ENCODE data around the gene KNL1. TPM values are rescaled to one million over a fixed set of nuclear protein-coding genes. Genes with fewer than 3 reads are reported as not detected.
A peak's percentile ranks its signal among the peaks of the same experiment; 100 is the strongest.

The KNL1 gene
- total and polyA plus RNA-seq, 4 donors: 1.5 to 38.5 (median 2.9) TPM

- H3K9ac ChIP-seq (ENCODE audit: low read depth in 1 of 2, low read length in 2 of 2): no peak overlapping the region
- H3K9me3 ChIP-seq (ENCODE audit: control insufficient read depth in 4 of 4, low read length in 3 of 4): no peaks in the 10 kb centered on the region
- no peak for TF ChIP-seq CTCF (IDR thresholded peaks at IDR 0.05; ENCODE audit: low read depth, low read length, missing input control)
- no peak for TF ChIP-seq HNF4G (IDR thresholded peaks at IDR 0.05)
- TF ChIP-seq EGR1 (IDR thresholded peaks at IDR 0.05; ENCODE audit: low read depth in 2 of 2): no peak
- no peak for TF ChIP-seq RXRA (IDR thresholded peaks at IDR 0.05)
- TF ChIP-seq SP1 (IDR thresholded peaks at IDR 0.05): no peak
- TF ChIP-seq YY1 (IDR thresholded peaks at IDR 0.05): no peak
- no peak for TF ChIP-seq MAX (IDR thresholded peaks at IDR 0.05)
- TF ChIP-seq ATF3 (IDR thresholded peaks at IDR 0.05): no peak
- no peak for TF ChIP-seq FOXA1 (IDR thresholded peaks at IDR 0.05)
- no peak for TF ChIP-seq NR2F2 (IDR thresholded peaks at IDR 0.05)
- no peak for TF ChIP-seq JUND (IDR thresholded peaks at IDR 0.05)
- no peak for TF ChIP-seq TAF1 (conservative IDR thresholded peaks at IDR 0.05)
- TF ChIP-seq GABPA (IDR thresholded peaks at IDR 0.05 in 1 of 2, conservative IDR thresholded peaks at IDR 0.05 in 1 of 2): no peak
- TF ChIP-seq HNF4A (conservative IDR thresholded peaks at IDR 0.05): no peak
- TF ChIP-seq, protein P1, sequence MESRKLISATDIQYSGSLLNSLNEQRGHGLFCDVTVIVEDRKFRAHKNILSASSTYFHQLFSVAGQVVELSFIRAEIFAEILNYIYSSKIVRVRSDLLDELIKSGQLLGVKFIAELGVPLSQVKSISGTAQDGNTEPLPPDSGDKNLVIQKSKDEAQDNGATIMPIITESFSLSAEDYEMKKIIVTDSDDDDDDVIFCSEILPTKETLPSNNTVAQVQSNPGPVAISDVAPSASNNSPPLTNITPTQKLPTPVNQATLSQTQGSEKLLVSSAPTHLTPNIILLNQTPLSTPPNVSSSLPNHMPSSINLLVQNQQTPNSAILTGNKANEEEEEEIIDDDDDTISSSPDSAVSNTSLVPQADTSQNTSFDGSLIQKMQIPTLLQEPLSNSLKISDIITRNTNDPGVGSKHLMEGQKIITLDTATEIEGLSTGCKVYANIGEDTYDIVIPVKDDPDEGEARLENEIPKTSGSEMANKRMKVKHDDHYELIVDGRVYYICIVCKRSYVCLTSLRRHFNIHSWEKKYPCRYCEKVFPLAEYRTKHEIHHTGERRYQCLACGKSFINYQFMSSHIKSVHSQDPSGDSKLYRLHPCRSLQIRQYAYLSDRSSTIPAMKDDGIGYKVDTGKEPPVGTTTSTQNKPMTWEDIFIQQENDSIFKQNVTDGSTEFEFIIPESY (IDR thresholded peaks at IDR 0.05): no peak
- TF ChIP-seq, protein P2, sequence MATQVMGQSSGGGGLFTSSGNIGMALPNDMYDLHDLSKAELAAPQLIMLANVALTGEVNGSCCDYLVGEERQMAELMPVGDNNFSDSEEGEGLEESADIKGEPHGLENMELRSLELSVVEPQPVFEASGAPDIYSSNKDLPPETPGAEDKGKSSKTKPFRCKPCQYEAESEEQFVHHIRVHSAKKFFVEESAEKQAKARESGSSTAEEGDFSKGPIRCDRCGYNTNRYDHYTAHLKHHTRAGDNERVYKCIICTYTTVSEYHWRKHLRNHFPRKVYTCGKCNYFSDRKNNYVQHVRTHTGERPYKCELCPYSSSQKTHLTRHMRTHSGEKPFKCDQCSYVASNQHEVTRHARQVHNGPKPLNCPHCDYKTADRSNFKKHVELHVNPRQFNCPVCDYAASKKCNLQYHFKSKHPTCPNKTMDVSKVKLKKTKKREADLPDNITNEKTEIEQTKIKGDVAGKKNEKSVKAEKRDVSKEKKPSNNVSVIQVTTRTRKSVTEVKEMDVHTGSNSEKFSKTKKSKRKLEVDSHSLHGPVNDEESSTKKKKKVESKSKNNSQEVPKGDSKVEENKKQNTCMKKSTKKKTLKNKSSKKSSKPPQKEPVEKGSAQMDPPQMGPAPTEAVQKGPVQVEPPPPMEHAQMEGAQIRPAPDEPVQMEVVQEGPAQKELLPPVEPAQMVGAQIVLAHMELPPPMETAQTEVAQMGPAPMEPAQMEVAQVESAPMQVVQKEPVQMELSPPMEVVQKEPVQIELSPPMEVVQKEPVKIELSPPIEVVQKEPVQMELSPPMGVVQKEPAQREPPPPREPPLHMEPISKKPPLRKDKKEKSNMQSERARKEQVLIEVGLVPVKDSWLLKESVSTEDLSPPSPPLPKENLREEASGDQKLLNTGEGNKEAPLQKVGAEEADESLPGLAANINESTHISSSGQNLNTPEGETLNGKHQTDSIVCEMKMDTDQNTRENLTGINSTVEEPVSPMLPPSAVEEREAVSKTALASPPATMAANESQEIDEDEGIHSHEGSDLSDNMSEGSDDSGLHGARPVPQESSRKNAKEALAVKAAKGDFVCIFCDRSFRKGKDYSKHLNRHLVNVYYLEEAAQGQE (IDR thresholded peaks at IDR 0.05): no peak
- TF ChIP-seq FOXA2 (IDR thresholded peaks at IDR 0.05): no peak
- no peak for TF ChIP-seq RAD21 (IDR thresholded peaks at IDR 0.05)
- no peaks in the 10 kb centered on the region for H3K27me3 ChIP-seq (ENCODE audit: control insufficient read depth in 4 of 4, insufficient read depth in 4 of 4, low read length in 3 of 4)
- WGBS: 39% methylated on average over 2 of the region's 2 CpGs
- H3K27ac ChIP-seq (ENCODE audit: low read depth in 1 of 2, low read length in 2 of 2): peak overlapping the region in 1 of 2 donors; percentile 37
- no peaks in the 10 kb centered on the region for H3K36me3 ChIP-seq (ENCODE audit: control insufficient read depth in 4 of 4, insufficient read depth in 3 of 4, low read depth in 1 of 4, low read length in 3 of 4)
- no peak overlapping the region for H3K4me3 ChIP-seq (ENCODE audit: low read depth in 1 of 3, low read length in 3 of 3)
- peaks cover 1 to 13% (median 7%) of the 10 kb centered on the region in 4 donors for H3K4me1 ChIP-seq (ENCODE audit: control insufficient read depth in 4 of 4, insufficient read depth in 4 of 4, low read length in 3 of 4)
- no peak for DNase-seq (ENCODE audit: low spot score)
Measured at GRCh38 chr15:40584191-40584590, 9.9 kb upstream of the KNL1 start.
